K562 (cell line): ENCODE data around the gene GDF15. TPM values are rescaled to one million over a fixed set of nuclear protein-coding genes. Genes with fewer than 3 reads are reported as not detected.

Experiments
- AFF1 ChIP-seq, 2 experiments: fragments of 450-650 bp; IDR thresholded peaks; 2 replicates each; pipeline ENCODE4 v1.6.1; 2018; ENCODE audit warnings: mild to moderate bottlenecking in 2 of 2, low read depth in 1 of 2; ENCODE audit not compliant: partially characterized antibody in 2 of 2
- CBFB ChIP-seq: sonication (generic); formaldehyde crosslinking; IDR thresholded peaks from 2 replicates; pipeline ENCODE4 v1.4.0; 2020; ENCODE audit warnings: mild to moderate bottlenecking, missing genetic modification reagents
- CBX1 ChIP-seq: sonication (generic); IDR thresholded peaks from 2 replicates; pipeline ENCODE4 v1.6.1; 2016; ENCODE audit warnings: antibody characterized with exemption, low read depth, mild to moderate bottlenecking
- CBX3 ChIP-seq, 2 experiments: IDR thresholded peaks; 1 replicate in 1 of 2; 2 replicates in 1 of 2; pipeline ENCODE4 v1.6.1; 2012; ENCODE audit warnings: inconsistent platforms in 2 of 2, low read length in 2 of 2, borderline replicate concordance in 1 of 2, control low read depth in 1 of 2
- CLOCK ChIP-seq: fragments of 250-450 bp; sonication (Bioruptor Pico); IDR thresholded peaks from 2 replicates; pipeline ENCODE4 v1.4.0; 2020; ENCODE audit warnings: mild to moderate bottlenecking, moderate library complexity, borderline replicate concordance
- ETV6 ChIP-seq, 3 experiments: fragments of 150-350 bp in 1 of 3; sonication (generic) in 1 of 3; formaldehyde crosslinking in 1 of 3; IDR thresholded peaks; 2 replicates each; pipeline versions ENCODE4 v1.6.1 to v1.8.0; 2014 to 2022; ENCODE audit warnings: borderline replicate concordance in 2 of 3, low read depth in 2 of 3, antibody characterized with exemption in 1 of 3, low read length in 1 of 3, mild to moderate bottlenecking in 1 of 3, missing genetic modification reagents in 1 of 3
- NR2C2 ChIP-seq, 2 experiments: fragments of 200-800 bp in 1 of 2; sonication (Bioruptor generic) in 1 of 2; sonication (generic) in 1 of 2; formaldehyde crosslinking in 1 of 2; IDR thresholded peaks; 2 replicates each; pipeline versions ENCODE4 v1.6.1 to v1.8.0; 2016 to 2022; ENCODE audit warnings: mild to moderate bottlenecking in 1 of 2, missing compliant biosample characterization in 1 of 2, missing genetic modification characterization in 1 of 2, missing genetic modification reagents in 1 of 2
- ZBTB9 ChIP-seq: fragments of 450-650 bp; formaldehyde crosslinking; IDR thresholded peaks from 2 replicates; pipeline ENCODE4 v1.4.0; 2020; ENCODE audit warnings: mild to moderate bottlenecking, moderate library complexity
- ZC3H4 ChIP-seq: sonication (generic); formaldehyde crosslinking; IDR thresholded peaks from 2 replicates; pipeline ENCODE4 v1.9.0; 2021; ENCODE audit warnings: missing genetic modification reagents, borderline replicate concordance
- ZNF224 ChIP-seq: sonication (generic); formaldehyde crosslinking; IDR thresholded peaks from 2 replicates; pipeline ENCODE4 v1.8.0; 2022; ENCODE audit warnings: mild to moderate bottlenecking, missing genetic modification reagents
- polyA plus RNA-seq, 8 experiments: library from polyadenylated mRNA; depleted of rRNA in 4 of 8; stranded (reverse) in 5 of 8; unstranded in 3 of 8; fragments of >200 nt; fragmentation: Nextera tagmentation in 2 of 8; fragmentation: Illumina TruSeq in 1 of 8; extraction: Ambion mirVana in 2 of 8; extraction: Trizol in 1 of 8; gene quantifications; 2 replicates each; pipeline versions ENCODE4 v1.2.1 to v1.2.3, GENCODE V29; 2011 to 2014; ENCODE audit warnings: inconsistent platforms in 1 of 8, missing spikeins in 1 of 8
- total RNA-seq, 7 experiments: library from RNA; depleted of rRNA in 6 of 7; stranded (reverse); fragments of >200 nt in 6 of 7; fragmentation: Illumina TruSeq in 2 of 7; extraction: Trizol in 2 of 7; gene quantifications; 2 replicates each; pipeline versions ENCODE4 v1.2.1 to v1.2.3, GENCODE V29; 2011 to 2021; ENCODE audit warnings: low replicate concordance in 1 of 7

The GDF15 gene
- total and polyA plus RNA-seq, 9 of the 15 experiments (the other 6 are each of a cell fraction or from before 2014, with no cell fraction given) = 2.3 to 82.4 (median 12.5) TPM

GRCh38 chr19:18418483-18419194 is 32.7 kb downstream of the GDF15 start (continued):
- TF ChIP-seq CBX3 (IDR thresholded peaks at IDR 0.05; ENCODE audit: borderline replicate concordance in 1 of 2, low read length in 2 of 2) (peak in 1 of 2 experiments; percentile 3; a peak in 1 of 3 replicates), NR2C2 (CRISPR knock-in tag; IDR thresholded peaks at IDR 0.05) (no peak; the same call in none of the 2 replicates), NR2C2 (tag; IDR thresholded peaks at IDR 0.05) (no peak; the same call in 1 of the 2 replicates), ZC3H4 (CRISPR knock-in tag) (no peak), CBFB (CRISPR knock-in tag) (peak; percentile 64; the same call in 1 of the 2 replicates), ZNF224 (CRISPR knock-in tag) (no peak), ZBTB9 (peak; percentile 84; the same call in 1 of the 2 replicates), AFF1 (IDR thresholded peaks at IDR 0.05; ENCODE audit: low read depth in 1 of 2, partially characterized antibody in 2 of 2) (peak in 1 of 2 experiments; percentile 41), CBX1 (peak; percentile 80; the same call in 1 of the 2 replicates), ETV6 (IDR thresholded peaks at IDR 0.05; ENCODE audit: borderline replicate concordance in 1 of 2, low read depth in 2 of 2, low read length in 1 of 2) (no peak), ETV6 (CRISPR knock-in tag; IDR thresholded peaks at IDR 0.05; ENCODE audit: borderline replicate concordance) (no peak), CLOCK (CRISPR knock-in tag) (0 out of 2 replicates have a peak, but pooled peaks have one; percentile 34)
